ENCODE results near the gene COBL. TPM values are rescaled to one million over a fixed set of nuclear protein-coding genes. Genes with fewer than 3 reads are reported as not detected.

The COBL gene
- total RNA-seq, 4 donors from 2014 or later, result 5.9 to 21.3 (median 7.8) TPM

DNA sequence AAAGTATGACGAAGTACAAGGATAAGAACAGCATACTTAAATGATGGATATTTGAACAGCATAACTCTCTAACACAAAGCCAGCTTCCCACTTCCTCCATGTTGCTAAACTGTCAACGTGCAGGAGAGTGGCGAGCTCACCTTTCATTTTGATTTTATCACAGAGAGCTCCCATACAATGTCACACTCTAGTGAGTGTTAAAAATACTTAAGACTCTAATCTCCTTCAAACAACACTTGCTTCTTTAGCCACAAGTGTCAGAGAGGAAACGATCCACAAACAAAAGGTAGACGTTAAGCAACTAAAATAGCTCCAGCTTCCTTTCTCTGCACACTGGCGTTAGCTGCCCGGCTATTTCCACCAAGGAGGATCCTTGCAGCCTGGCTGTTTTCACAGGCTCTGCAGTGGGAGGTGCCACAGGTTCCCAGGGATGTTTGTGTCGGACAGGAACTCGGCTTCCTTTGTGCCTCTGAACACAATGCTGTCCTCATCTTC, 194.6 kb downstream of the COBL start:
- H3K27ac ChIP-seq, result peak overlapping the region in 2 of 4 donors; percentile 13 to 35
- TF ChIP-seq POLR2A (IDR thresholded peaks at IDR 0.05), result no peak
- TF ChIP-seq, protein P1, sequence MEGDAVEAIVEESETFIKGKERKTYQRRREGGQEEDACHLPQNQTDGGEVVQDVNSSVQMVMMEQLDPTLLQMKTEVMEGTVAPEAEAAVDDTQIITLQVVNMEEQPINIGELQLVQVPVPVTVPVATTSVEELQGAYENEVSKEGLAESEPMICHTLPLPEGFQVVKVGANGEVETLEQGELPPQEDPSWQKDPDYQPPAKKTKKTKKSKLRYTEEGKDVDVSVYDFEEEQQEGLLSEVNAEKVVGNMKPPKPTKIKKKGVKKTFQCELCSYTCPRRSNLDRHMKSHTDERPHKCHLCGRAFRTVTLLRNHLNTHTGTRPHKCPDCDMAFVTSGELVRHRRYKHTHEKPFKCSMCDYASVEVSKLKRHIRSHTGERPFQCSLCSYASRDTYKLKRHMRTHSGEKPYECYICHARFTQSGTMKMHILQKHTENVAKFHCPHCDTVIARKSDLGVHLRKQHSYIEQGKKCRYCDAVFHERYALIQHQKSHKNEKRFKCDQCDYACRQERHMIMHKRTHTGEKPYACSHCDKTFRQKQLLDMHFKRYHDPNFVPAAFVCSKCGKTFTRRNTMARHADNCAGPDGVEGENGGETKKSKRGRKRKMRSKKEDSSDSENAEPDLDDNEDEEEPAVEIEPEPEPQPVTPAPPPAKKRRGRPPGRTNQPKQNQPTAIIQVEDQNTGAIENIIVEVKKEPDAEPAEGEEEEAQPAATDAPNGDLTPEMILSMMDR (IDR thresholded peaks at IDR 0.05), result no peak
- H3K27me3 ChIP-seq, result no peaks in the 10 kb centered on the region
- H3K9me3 ChIP-seq, result no peaks in the 10 kb centered on the region
- 42 to 52% methylated on average over 9 of the region's 9 CpGs for WGBS, 2 donors
- intact Hi-C loops (cut with DNase I), result no loop called here
- H3K36me3 ChIP-seq, result no peaks in the 10 kb centered on the region
- H3K4me3 ChIP-seq, result no peak overlapping the region
- DNase-seq, result no peak
- peaks cover 0 to 30% (median 6%) of the 10 kb centered on the region in 3 donors for H3K4me1 ChIP-seq

DNA sequence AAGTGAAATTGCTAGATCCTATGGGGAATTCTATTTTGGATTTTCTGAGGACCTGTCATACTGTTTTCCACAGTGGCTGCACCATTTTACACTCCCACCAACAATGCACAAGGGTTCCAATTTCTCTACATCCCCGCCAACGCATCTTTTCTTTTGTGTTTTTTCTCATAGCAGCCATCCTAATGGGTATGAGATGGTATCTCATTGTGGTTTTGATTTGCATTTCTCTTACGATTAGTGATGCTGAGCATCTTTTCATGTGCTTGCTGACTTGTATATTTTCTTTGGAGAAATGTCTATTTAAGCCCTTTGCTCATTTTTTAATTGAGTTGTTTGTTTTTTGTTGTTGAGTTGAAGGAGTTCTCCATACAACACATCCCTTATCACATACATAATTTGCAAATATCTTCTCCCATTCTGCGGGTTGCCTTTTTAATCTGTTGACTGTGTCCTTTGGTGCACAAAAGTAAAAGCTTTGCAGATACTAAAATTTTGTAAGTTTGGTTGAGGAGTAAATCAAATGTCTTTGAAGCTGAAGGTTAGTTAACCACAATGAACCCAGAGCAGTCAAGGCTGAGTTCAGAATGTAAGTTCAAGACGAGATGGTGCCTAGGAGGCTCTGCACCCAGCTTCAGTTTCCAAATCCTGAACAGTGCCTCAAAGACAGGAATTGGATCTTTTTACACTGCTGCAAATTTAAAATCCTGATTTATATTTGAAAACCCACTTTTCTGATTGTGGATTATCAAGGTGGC, 195.4 kb downstream of the COBL start:
- WGBS, 2 donors, result 65 to 90% methylated on average over 5 of the region's 5 CpGs

DNA sequence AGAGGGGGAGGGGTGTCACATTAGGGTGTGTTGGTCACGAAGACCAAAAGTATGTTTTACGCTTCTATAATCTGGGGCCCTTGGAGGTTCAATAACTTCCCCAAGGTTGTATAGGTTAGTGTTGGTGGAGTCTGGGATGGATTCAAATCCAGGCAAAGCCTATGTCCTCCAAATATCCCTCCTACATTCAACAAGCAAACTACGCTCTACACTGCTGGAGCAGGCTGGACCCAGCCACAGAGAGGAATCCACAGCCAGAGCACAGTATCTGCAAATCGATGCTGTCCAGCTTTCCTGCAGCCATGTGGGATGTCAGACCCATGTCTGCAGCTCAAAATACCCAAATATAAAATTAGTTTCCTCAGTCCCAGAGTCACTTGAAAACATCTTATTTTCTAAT, 198.0 kb downstream of the COBL start:
- intact Hi-C loops (cut with DNase I), result no loop called here
- H3K4me1 ChIP-seq, result peaks cover 0 to 21% (median 6%) of the 10 kb centered on the region in 3 donors
- no peaks in the 10 kb centered on the region for H3K27me3 ChIP-seq
- no peaks in the 10 kb centered on the region for H3K36me3 ChIP-seq
- TF ChIP-seq, protein P1 (IDR thresholded peaks at IDR 0.05), result no peak
- no peak for TF ChIP-seq POLR2A (IDR thresholded peaks at IDR 0.05)
- 86 to 89% methylated on average over 3 to 4 of the region's 4 CpGs for WGBS, 2 donors
- H3K9me3 ChIP-seq, result no peaks in the 10 kb centered on the region
- no peak for DNase-seq
- no peak overlapping the region for H3K4me3 ChIP-seq
- no peak overlapping the region for H3K27ac ChIP-seq

More for the DNA sequence above, 195.4 kb downstream of the COBL start:
- TF ChIP-seq POLR2A (IDR thresholded peaks at IDR 0.05), result no peak
- TF ChIP-seq, protein P1 (IDR thresholded peaks at IDR 0.05), result no peak
- Histone ChIP-seq H3K27me3 (no peaks in the 10 kb centered on the region), H3K4me3 (no peak overlapping the region), H3K4me1 (peaks cover 0 to 30% (median 6%) of the 10 kb centered on the region in 3 donors), H3K9me3 (no peaks in the 10 kb centered on the region), H3K36me3 (no peaks in the 10 kb centered on the region), H3K27ac (peak overlapping the region in 1 of 4 donors; percentile 13)
- intact Hi-C loops (cut with DNase I), result no loop called here
- DNase-seq, result no peak

DNA sequence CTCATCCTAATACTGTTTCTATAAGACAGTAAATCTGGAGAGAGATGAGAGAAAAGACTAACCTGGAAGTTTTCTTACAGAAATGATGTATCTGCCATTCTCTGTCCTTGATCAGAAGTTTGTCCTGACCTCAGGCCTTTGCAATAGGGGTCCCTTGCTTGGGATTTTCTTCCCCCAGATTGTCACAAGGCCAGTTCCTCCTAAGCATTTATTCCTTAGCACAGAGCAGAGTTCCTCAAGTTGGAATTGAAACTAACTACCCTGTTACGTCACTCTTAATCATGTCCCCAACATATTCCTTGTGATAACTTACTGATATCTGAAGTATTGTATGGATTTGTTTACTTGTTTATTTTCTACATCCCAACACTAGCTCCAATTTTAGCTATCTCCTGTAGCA, 202.1 kb downstream of the COBL start:
- Histone ChIP-seq H3K27me3 (no peaks in the 10 kb centered on the region), H3K4me3 (no peak overlapping the region), H3K9me3 (no peaks in the 10 kb centered on the region), H3K36me3 (no peaks in the 10 kb centered on the region), H3K27ac (no peak overlapping the region), H3K4me1 (no peaks in the 10 kb centered on the region)
- TF ChIP-seq, protein P1 (IDR thresholded peaks at IDR 0.05), result no peak
- no peak for TF ChIP-seq POLR2A (IDR thresholded peaks at IDR 0.05)
- no peak for DNase-seq
- intact Hi-C loops (cut with DNase I), result no loop called here
- 87 to 92% methylated on average over 1 of the region's 1 CpG for WGBS, 2 donors

DNA sequence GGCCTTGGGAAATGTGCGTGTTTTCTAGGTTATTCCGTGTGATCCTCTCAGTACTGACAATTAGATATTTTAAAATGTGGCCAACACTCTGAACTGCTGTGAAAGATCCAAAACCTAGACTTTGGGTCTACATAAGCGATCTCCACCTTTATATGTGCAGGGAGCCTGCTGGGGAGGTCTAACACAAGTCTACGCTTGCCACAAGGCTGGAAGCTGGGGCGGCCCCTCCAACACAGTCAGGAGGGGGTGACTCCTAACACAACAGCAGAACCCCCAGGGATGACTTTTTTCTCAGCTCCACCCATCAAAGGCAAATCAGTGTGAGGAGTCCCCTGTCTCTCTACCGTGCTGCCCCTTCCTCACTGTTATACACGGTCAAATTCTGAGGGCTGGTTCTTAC, 202.6 kb downstream of the COBL start:
- H3K4me3 ChIP-seq, result no peak overlapping the region
- intact Hi-C loops (cut with DNase I), result no loop called here
- no peak overlapping the region for H3K27ac ChIP-seq
- DNase-seq, result no peak
- H3K4me1 ChIP-seq, result no peaks in the 10 kb centered on the region
- no peak for TF ChIP-seq POLR2A (IDR thresholded peaks at IDR 0.05)
- TF ChIP-seq, protein P1 (IDR thresholded peaks at IDR 0.05), result no peak
- H3K27me3 ChIP-seq, result no peaks in the 10 kb centered on the region
- no peaks in the 10 kb centered on the region for H3K36me3 ChIP-seq
- 86 to 90% methylated on average over 5 to 7 of the region's 7 CpGs for WGBS, 2 donors
- no peaks in the 10 kb centered on the region for H3K9me3 ChIP-seq
